Esophagus squamous epithelium (tissue), 4 donors: ENCODE data around the gene ALDH9A1.

ENCODE experiments used
- POLR2A ChIP-seq, 4 donors: fragments of 450-650 bp; IDR thresholded peaks; one replicate each; pipeline ENCODE4 v1.6.1; 2017; ENCODE audit warnings: antibody characterized with exemption in 4 of 4, mild to moderate bottlenecking in 4 of 4, moderate library complexity in 3 of 4
- TF ChIP-seq, protein P1 (sequence below), 6 experiments: fragments of 450-650 bp in 4 of 6; fragments of 200-600 bp in 2 of 6; sonication (generic) in 2 of 6; IDR thresholded peaks; one replicate each; pipeline ENCODE4 v1.5.1; 2016 to 2019; ENCODE audit warnings: antibody characterized with exemption in 6 of 6, mild to moderate bottlenecking in 4 of 6, moderate library complexity in 4 of 6

DNA sequence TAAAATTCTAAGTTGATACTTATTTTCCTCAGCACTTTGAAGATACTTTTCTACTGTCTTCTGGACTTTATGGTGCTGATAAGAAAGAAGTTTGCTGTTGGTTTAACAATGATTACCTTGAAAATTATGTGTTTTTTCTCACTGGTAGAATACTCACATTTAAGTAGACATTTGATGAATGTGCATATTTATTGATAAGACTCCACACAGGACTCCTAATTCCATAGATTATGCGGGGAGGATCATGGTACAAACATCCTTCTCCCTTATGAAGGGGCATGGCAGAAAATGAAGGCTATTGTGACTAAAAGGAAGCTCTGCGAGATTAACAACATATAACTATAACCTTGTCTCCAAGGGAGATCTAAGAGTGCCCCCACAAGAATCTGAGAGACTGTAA, 28.5 kb upstream of the ALDH9A1 start:
- TF ChIP-seq, protein P1, sequence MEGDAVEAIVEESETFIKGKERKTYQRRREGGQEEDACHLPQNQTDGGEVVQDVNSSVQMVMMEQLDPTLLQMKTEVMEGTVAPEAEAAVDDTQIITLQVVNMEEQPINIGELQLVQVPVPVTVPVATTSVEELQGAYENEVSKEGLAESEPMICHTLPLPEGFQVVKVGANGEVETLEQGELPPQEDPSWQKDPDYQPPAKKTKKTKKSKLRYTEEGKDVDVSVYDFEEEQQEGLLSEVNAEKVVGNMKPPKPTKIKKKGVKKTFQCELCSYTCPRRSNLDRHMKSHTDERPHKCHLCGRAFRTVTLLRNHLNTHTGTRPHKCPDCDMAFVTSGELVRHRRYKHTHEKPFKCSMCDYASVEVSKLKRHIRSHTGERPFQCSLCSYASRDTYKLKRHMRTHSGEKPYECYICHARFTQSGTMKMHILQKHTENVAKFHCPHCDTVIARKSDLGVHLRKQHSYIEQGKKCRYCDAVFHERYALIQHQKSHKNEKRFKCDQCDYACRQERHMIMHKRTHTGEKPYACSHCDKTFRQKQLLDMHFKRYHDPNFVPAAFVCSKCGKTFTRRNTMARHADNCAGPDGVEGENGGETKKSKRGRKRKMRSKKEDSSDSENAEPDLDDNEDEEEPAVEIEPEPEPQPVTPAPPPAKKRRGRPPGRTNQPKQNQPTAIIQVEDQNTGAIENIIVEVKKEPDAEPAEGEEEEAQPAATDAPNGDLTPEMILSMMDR (IDR thresholded peaks at IDR 0.05) = no peak
- no peak for TF ChIP-seq POLR2A (IDR thresholded peaks at IDR 0.05)
